Esophagus squamous epithelium (tissue), 5 donors: Measurements from ENCODE around the gene LMNTD1. TPM values are rescaled to one million over a fixed set of nuclear protein-coding genes. Genes with fewer than 3 reads are reported as not detected.
"Not testable (repeated sequence)": the region's sequence is repeated elsewhere in the genome, so short reads cannot be mapped to it uniquely, and the experiment has no call there.

Source experiments
- DNase-seq: peaks from one replicate; lab custom pipeline; 2025; lab: John Stamatoyannopoulos, UW
- H3K27ac ChIP-seq, 4 donors: fragments of 200-600 bp; sonication (generic); one replicate each; pipeline ENCODE4 v1.5.1; 2016 to 2019; ENCODE audit warnings: mild to moderate bottlenecking in 1 of 4
- H3K27me3 ChIP-seq, 4 donors: fragments of 200-600 bp; sonication (generic); 1 replicate in 3 of 4; 2 replicates in 1 of 4; pipeline versions ENCODE4 v1.5.1 to v1.6.0; 2017 to 2021; ENCODE audit warnings: antibody characterized with exemption in 1 of 4
- H3K36me3 ChIP-seq, 3 donors: fragments of 200-600 bp; sonication (generic); one replicate each; pipeline ENCODE4 v1.5.1; 2016 to 2019
- H3K4me1 ChIP-seq, 3 donors: fragments of 200-600 bp; sonication (generic); one replicate each; pipeline ENCODE4 v1.5.1; 2017 to 2019
- H3K4me3 ChIP-seq, 4 donors: fragments of 200-600 bp; sonication (generic); 1 replicate in 3 of 4; 2 replicates in 1 of 4; pipeline ENCODE4 v1.5.1; 2016 to 2019; ENCODE audit warnings: mild to moderate bottlenecking in 2 of 4, moderate library complexity in 1 of 4
- H3K9me3 ChIP-seq, 3 donors: fragments of 200-600 bp; sonication (generic); one replicate each; pipeline ENCODE4 v1.5.1; 2016 to 2019
- CTCF ChIP-seq, 6 experiments: fragments of 450-650 bp in 4 of 6; fragments of 200-600 bp in 2 of 6; sonication (generic) in 2 of 6; IDR thresholded peaks; one replicate each; pipeline ENCODE4 v1.5.1; 2016 to 2019; ENCODE audit warnings: antibody characterized with exemption in 6 of 6, mild to moderate bottlenecking in 4 of 6, moderate library complexity in 4 of 6
- POLR2A ChIP-seq, 4 donors: fragments of 450-650 bp; IDR thresholded peaks; one replicate each; pipeline ENCODE4 v1.6.1; 2017; ENCODE audit warnings: antibody characterized with exemption in 4 of 4, mild to moderate bottlenecking in 4 of 4, moderate library complexity in 3 of 4
- WGBS, 2 donors: methylation state at CpG; one replicate each; pipeline ENCODE4 v1.1.5; 2018; 5-methylcytosine and 5-hydroxymethylcytosine counted together
- intact Hi-C: fragments of 100-400 bp; cut with DNase I; formaldehyde crosslinking; loops from one replicate; pipeline ENCODE4 v1.15.0; 2022
- small RNA-seq, 4 donors: library from RNA; depleted of rRNA; stranded (forward); fragments of <200 nt; gene quantifications; one replicate each; pipeline ENCODE3, GENCODE V24; 2016
- total RNA-seq, 4 donors: library from RNA; depleted of rRNA; stranded (reverse); fragments of >200 nt; gene quantifications; one replicate each; pipeline ENCODE4 v1.1.0, GENCODE V29; 2016
- donor health status: DM: yes; HTN: yes; CAD: no.

LMNTD1 gene
- total RNA-seq, 4 donors from 2014 or later = not detected

GRCh38 chr12:25433024-25433423 lies 120.1 kb downstream of the LMNTD1 start:
- Histone ChIP-seq H3K36me3 (no peaks in the 10 kb centered on the region), H3K27me3 (no peaks in the 10 kb centered on the region), H3K27ac (no peak overlapping the region), H3K9me3 (no peaks in the 10 kb centered on the region), H3K4me1 (peaks cover 0 to 7% (median 4%) of the 10 kb centered on the region in 3 donors), H3K4me3 (no peak overlapping the region)
- intact Hi-C loops = loop anchor here (10.0 kb wide), 1 partner anchor 592 kb away; no protein-coding TSS in a partner anchor
- DNase-seq = no peak
- no peak for TF ChIP-seq POLR2A (IDR thresholded peaks at IDR 0.05)
- TF ChIP-seq CTCF (IDR thresholded peaks at IDR 0.05) = no peak

- Histone ChIP-seq H3K4me1 (no peaks in the 10 kb centered on the region), H3K27ac (no peak overlapping the region), H3K4me3 (no peak overlapping the region), H3K9me3 (no peaks in the 10 kb centered on the region), H3K27me3 (no peaks in the 10 kb centered on the region), H3K36me3 (no peaks in the 10 kb centered on the region)
- intact Hi-C loops = no loop called here
- no peak for DNase-seq
- no peak for TF ChIP-seq CTCF (IDR thresholded peaks at IDR 0.05)
- 48 to 58% methylated on average over 2 of the region's 2 CpGs for WGBS, 2 donors
Measured at GRCh38 chr12:25427337-25428249, 125.5 kb downstream of the LMNTD1 start.

- WGBS, 2 donors = 62 to 74% methylated on average over 4 to 5 of the region's 6 CpGs
- H3K4me3 ChIP-seq, H3K27me3 ChIP-seq, H3K27ac ChIP-seq, intact Hi-C loops, H3K9me3 ChIP-seq, DNase-seq, H3K36me3 ChIP-seq, H3K4me1 ChIP-seq: not testable (repeated sequence)
Measured at GRCh38 chr12:25426821-25427220, 126.3 kb downstream of the LMNTD1 start.

Small RNA genes lying within 50 kb of the gene (small RNA-seq; reads per million reads assigned to genes)
- gene TUBB4BP1 = 0 reads per million in 4 donors
